Activated CD8-positive, alpha-beta T cell treated with anti-CD3 and anti-CD28 coated beads for 36 hours (primary cell): ENCODE measurements around the gene BAZ1B. TPM values are rescaled to one million over a fixed set of nuclear protein-coding genes. Genes with fewer than 3 reads are reported as not detected.
"Not testable (repeated sequence)": the region's sequence is repeated elsewhere in the genome, so short reads cannot be mapped to it uniquely, and the experiment has no call there.

ENCODE experiments used
- ATAC-seq: fragments of 200-7000 bp; cut with Tn5 transposase; one replicate; pipeline ENCODE4 v1.10.0; 2021; ENCODE audit warnings: mild to moderate bottlenecking, moderate library complexity
- CTCF ChIA-PET: fragments of 350-600 bp; sonication (Branson Sonifier 250); formaldehyde crosslinking; loops from one replicate; lab custom pipeline; 2021; ENCODE audit warnings: antibody characterized with exemption; lab: Charles Lee
- POLR2A ChIA-PET: fragments of 350-600 bp; sonication (Branson Sonifier 250); formaldehyde crosslinking; loops from one replicate; lab custom pipeline; 2021; ENCODE audit warnings: antibody characterized with exemption; lab: Charles Lee
- DNase-seq: peaks from one replicate; pipeline ENCODE4 v3.0.0-alpha.2; 2020
- H3K27ac Mint-ChIP-seq: one replicate; pipeline ENCODE4 v1.8.0; 2021; ENCODE audit warnings: mild to moderate bottlenecking, mixed read lengths
- H3K27me3 Mint-ChIP-seq: one replicate; pipeline ENCODE4 v1.8.0; 2021; ENCODE audit warnings: mixed read lengths
- H3K36me3 Mint-ChIP-seq: one replicate; pipeline ENCODE4 v1.8.0; 2021; ENCODE audit warnings: low read depth, mixed read lengths
- H3K4me1 Mint-ChIP-seq: one replicate; pipeline ENCODE4 v1.8.0; 2021; ENCODE audit warnings: low read depth, mixed read lengths
- H3K4me3 Mint-ChIP-seq: one replicate; pipeline ENCODE4 v1.8.0; 2021; ENCODE audit warnings: mild to moderate bottlenecking, moderate library complexity, mixed read lengths
- H3K9me3 Mint-ChIP-seq: one replicate; pipeline ENCODE4 v1.8.0; 2021; ENCODE audit warnings: mixed read lengths
- CTCF ChIP-seq: fragments of 200-600 bp; IDR thresholded peaks from one replicate; pipeline ENCODE4 v1.8.0; 2022; ENCODE audit warnings: antibody characterized with exemption, mild to moderate bottlenecking
- intact Hi-C: fragments of 100-400 bp; cut with micrococcal nuclease; formaldehyde crosslinking; loops from one replicate; pipeline ENCODE4 v1.10.0; 2022
- total RNA-seq, 2 experiments: library from RNA; stranded (reverse); gene quantifications; one replicate each; pipeline ENCODE4 v1.2.3, GENCODE V29; 2021

BAZ1B gene
- total RNA-seq, 2 experiments from 2014 or later, result 82.4 to 82.6 TPM

GRCh38 chr7:73533742-73534141 is 11.6 kb upstream of the BAZ1B start:
- intact Hi-C loops, result no loop called here
- DNase-seq (no peak), ATAC-seq (no peak)
- Mint-ChIP-seq H3K4me1 (no peaks in the 10 kb centered on the region), H3K4me3 (no peak overlapping the region), H3K9me3 (no peaks in the 10 kb centered on the region), H3K36me3 (peaks cover 24% of the 10 kb centered on the region), H3K27me3 (no peaks in the 10 kb centered on the region), H3K27ac (no peak overlapping the region)
- POLR2A ChIA-PET, result no interaction called here
- no peak for TF ChIP-seq CTCF
- CTCF ChIA-PET, result no interaction called here

- no peak for ATAC-seq
- no peaks in the 10 kb centered on the region for H3K9me3 Mint-ChIP-seq
- no peaks in the 10 kb centered on the region for H3K27me3 Mint-ChIP-seq
- DNase-seq, result no peak
- CTCF ChIA-PET, result interaction anchor here (1.1 to 1.8 kb wide), 2 partner anchors 10 to 24 kb away, joined by 3 to 4 read pairs; partner anchors contain the start of gene BAZ1B
- no peak for TF ChIP-seq CTCF
- intact Hi-C loops, result no loop called here
- H3K36me3 Mint-ChIP-seq, result peaks cover 15% of the 10 kb centered on the region
- no peak overlapping the region for H3K27ac Mint-ChIP-seq
- peaks cover 8% of the 10 kb centered on the region for H3K4me1 Mint-ChIP-seq
- no peak overlapping the region for H3K4me3 Mint-ChIP-seq
- POLR2A ChIA-PET, result interaction anchor here (0.9 to 1.2 kb wide), 2 partner anchors 10 to 24 kb away, joined by 3 to 4 read pairs; partner anchors contain the start of gene BAZ1B
Observed at GRCh38 chr7:73532224-73532623, 10.1 kb upstream of the BAZ1B start.

GRCh38 chr7:73530800-73531199 is 8.7 kb upstream of the BAZ1B start:
- no peak overlapping the region for H3K27ac Mint-ChIP-seq
- DNase-seq, result no peak
- H3K36me3 Mint-ChIP-seq, result peaks cover 4% of the 10 kb centered on the region
- H3K4me3 Mint-ChIP-seq, result no peak overlapping the region
- POLR2A ChIA-PET, result interaction anchor here (1.6 kb wide), 1 partner anchor 9 kb away, joined by 5 read pairs; the partner anchor contains the start of gene BAZ1B
- CTCF ChIA-PET, result interaction anchor here (1.8 kb wide), 1 partner anchor 8 kb away, joined by 4 read pairs; the partner anchor contains the start of gene BAZ1B
- no peak for ATAC-seq
- H3K9me3 Mint-ChIP-seq, result no peaks in the 10 kb centered on the region
- H3K4me1 Mint-ChIP-seq, result peaks cover 16% of the 10 kb centered on the region
- no peaks in the 10 kb centered on the region for H3K27me3 Mint-ChIP-seq
- no peak for TF ChIP-seq CTCF
- intact Hi-C loops, result no loop called here

GRCh38 chr7:73526896-73527821 is 5.1 kb upstream of the BAZ1B start:
- H3K4me3 Mint-ChIP-seq, result peak overlapping the region; percentile 5
- H3K4me1 Mint-ChIP-seq, result peaks cover 34% of the 10 kb centered on the region
- H3K36me3 Mint-ChIP-seq, result peaks cover 6% of the 10 kb centered on the region
- POLR2A ChIA-PET, result interaction anchor here (0.6 to 1.6 kb wide), 6 partner anchors 11 to 130 kb away, joined by 3 to 4 read pairs (median 4); no protein-coding TSS in a partner anchor
- intact Hi-C loops, result no loop called here
- peak; percentile 42 for DNase-seq
- no peak for TF ChIP-seq CTCF
- CTCF ChIA-PET, result interaction anchor here (0.6 to 1.1 kb wide), 2 partner anchors 12 to 23 kb away, joined by 4 read pairs; no protein-coding TSS in a partner anchor
- no peaks in the 10 kb centered on the region for H3K27me3 Mint-ChIP-seq
- H3K27ac Mint-ChIP-seq, result peak overlapping the region; percentile 81
- ATAC-seq, result no peak
- no peaks in the 10 kb centered on the region for H3K9me3 Mint-ChIP-seq

- ATAC-seq, DNase-seq, intact Hi-C loops, H3K36me3 Mint-ChIP-seq, H3K9me3 Mint-ChIP-seq, H3K4me3 Mint-ChIP-seq, H3K27me3 Mint-ChIP-seq: not testable (repeated sequence)
- Mint-ChIP-seq H3K4me1 (peaks cover 34% of the 10 kb centered on the region), H3K27ac (peak overlapping the region; percentile 86)
- POLR2A ChIA-PET, result interaction anchor here (0.6 to 1.0 kb wide), 2 partner anchors 10 to 62 kb away, joined by 3 read pairs; no protein-coding TSS in a partner anchor
- CTCF ChIA-PET, result interaction anchor here (1.2 kb wide), 1 partner anchor 49 kb away, joined by 3 read pairs; no protein-coding TSS in a partner anchor
Observed at GRCh38 chr7:73526158-73526494, 4.0 kb upstream of the BAZ1B start.
